Activated CD4-positive, alpha-beta T cell treated with anti-CD3 and anti-CD28 coated beads, Interleukin-2, amount 10 ng/mL, durations not matched to agents 24 days and 14 days (primary cell): Measurements from ENCODE around the gene RYR3. TPM values are rescaled to one million over a fixed set of nuclear protein-coding genes. Genes with fewer than 3 reads are reported as not detected.
"Not testable (repeated sequence)": the region's sequence is repeated elsewhere in the genome, so short reads cannot be mapped to it uniquely, and the experiment has no call there.

Source experiments
- DNase-seq: peaks from one replicate; pipeline ENCODE4 v3.0.0; 2022
- H3K27ac Mint-ChIP-seq: one replicate; pipeline ENCODE4 v1.8.0; 2022; ENCODE audit warnings: mild to moderate bottlenecking, mixed read lengths
- H3K27me3 Mint-ChIP-seq: one replicate; pipeline ENCODE4 v1.8.0; 2022; ENCODE audit warnings: mixed read lengths
- H3K36me3 Mint-ChIP-seq: one replicate; pipeline ENCODE4 v1.8.0; 2022; ENCODE audit warnings: low read depth, mild to moderate bottlenecking, mixed read lengths
- H3K4me1 Mint-ChIP-seq: one replicate; pipeline ENCODE4 v1.8.0; 2021; ENCODE audit warnings: mixed read lengths
- H3K4me3 Mint-ChIP-seq: one replicate; pipeline ENCODE4 v1.8.0; 2022; ENCODE audit warnings: mild to moderate bottlenecking, moderate library complexity, mixed read lengths
- H3K9me3 Mint-ChIP-seq: one replicate; pipeline ENCODE4 v1.8.0; 2021; ENCODE audit warnings: mixed read lengths
- intact Hi-C: fragments of 100-400 bp; cut with micrococcal nuclease; formaldehyde crosslinking; loops from one replicate; pipeline ENCODE4 v1.15.1; 2023
- total RNA-seq: library from RNA; stranded (reverse); gene quantifications from 2 replicates; pipeline ENCODE4 v1.2.3, GENCODE V29; 2022

RYR3 gene
- total RNA-seq, 1 donor from 2014 or later, result not detected

DNA sequence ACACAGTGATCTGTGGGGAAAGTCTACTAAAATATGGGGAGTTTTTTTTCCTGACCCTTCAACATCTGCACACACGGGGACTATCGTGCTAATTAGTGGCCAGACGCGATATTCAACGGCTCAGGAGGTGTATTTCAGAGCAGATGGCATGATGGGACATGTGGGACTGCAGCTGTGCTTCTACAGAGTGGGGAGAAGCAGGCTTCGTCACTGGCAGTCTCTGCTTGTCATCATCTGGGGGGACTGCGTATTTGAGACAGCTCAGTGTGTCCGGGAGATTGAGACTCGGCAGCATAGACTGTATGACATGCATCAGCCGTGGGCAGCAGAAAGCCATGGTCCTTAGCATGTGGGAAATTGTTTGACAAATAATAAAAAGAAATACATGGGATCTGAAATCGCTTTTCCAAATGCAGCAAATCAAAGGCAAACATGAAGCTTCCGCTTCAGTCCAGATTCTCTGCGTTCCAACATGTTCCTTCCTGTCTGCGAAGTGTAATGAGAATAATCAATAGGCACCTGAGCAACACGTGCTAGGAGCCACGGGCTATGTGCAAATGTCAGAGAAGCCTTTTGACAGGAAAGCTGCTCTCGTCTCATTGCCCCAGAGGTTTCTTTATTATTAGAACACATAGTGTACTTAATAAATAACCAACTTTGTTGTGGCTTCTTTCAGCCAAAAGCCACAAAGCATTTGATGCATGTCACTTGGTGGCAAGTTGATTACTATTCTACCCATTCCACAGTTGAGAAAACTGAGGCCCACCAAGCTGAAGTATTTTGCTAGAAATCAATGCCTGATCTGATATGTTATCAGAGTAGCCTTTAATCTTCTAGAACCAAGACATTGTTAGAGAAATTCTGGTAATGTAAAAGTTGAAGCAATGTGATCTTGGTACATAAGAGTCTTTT lies 276.3 kb downstream of the RYR3 start:
- intact Hi-C loops, result no loop called here
- Mint-ChIP-seq H3K36me3 (no peaks in the 10 kb centered on the region), H3K4me1 (no peaks in the 10 kb centered on the region), H3K9me3 (no peaks in the 10 kb centered on the region), H3K4me3 (no peak overlapping the region), H3K27ac (no peak overlapping the region), H3K27me3 (no peaks in the 10 kb centered on the region)
- no peak for DNase-seq

DNA sequence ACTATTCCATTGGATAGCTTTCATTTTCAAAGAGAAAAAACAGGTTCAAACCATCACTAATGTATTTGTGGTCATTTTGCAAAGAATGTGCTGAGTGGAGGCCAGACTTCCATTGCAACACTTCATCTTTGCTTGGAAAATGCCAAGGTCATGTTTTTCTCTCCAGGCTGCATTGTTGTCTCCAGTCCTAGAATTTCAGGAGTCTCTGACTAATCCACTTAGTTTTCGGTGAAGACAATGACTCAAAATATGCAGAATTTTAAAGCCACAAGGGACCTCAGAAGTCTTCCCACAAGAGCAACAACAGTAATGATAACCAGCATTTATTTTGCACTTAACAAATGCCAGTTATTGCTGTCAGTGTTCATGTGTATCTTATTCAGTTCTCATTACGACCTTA lies 277.0 kb downstream of the RYR3 start:
- H3K4me3 Mint-ChIP-seq, result no peak overlapping the region
- H3K4me1 Mint-ChIP-seq, result no peaks in the 10 kb centered on the region
- DNase-seq, result no peak
- H3K27me3 Mint-ChIP-seq, result no peaks in the 10 kb centered on the region
- no peaks in the 10 kb centered on the region for H3K36me3 Mint-ChIP-seq
- no peaks in the 10 kb centered on the region for H3K9me3 Mint-ChIP-seq
- no peak overlapping the region for H3K27ac Mint-ChIP-seq
- intact Hi-C loops, result no loop called here

DNA sequence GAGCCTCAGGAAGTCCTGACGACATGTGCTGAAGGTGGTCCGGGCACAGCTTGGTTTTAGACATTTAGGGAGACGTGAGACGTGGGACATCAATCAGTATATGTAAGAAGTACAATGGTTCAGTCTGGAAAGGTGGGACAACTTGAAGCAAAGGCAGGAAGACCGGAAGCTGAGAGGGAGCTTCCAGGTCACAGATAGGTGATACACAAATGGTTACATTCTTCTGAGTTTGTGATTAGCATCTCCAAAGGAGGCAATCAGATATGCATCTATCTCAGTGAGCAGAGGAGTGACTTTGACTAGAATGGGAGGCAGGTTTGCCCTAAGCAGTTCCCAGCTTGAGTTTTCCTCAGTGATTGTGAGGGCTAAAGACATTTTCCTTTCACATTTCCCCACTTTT lies 282.1 kb downstream of the RYR3 start:
- no peak overlapping the region for H3K27ac Mint-ChIP-seq

DNA sequence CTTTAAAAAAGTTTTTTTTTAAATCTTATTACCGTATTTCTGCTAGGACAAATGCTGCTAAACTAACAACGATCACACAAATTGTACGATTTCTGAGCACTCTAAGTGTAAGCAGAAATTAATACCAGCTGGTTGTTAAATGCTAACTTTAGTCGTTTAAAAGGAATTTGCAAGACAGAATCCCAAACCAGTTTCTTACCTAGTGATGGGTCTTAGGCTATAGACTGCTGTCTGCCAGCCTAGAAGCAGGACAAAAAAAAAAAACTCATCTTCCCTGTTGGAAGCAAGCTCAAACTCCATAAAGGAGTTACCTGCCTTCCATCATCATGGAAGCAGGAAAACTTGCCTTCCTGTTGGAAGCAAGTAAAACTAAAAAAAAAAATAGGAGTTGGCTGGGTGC lies 287.6 kb downstream of the RYR3 start:
- H3K27me3 Mint-ChIP-seq, DNase-seq, intact Hi-C loops, H3K36me3 Mint-ChIP-seq, H3K27ac Mint-ChIP-seq, H3K4me3 Mint-ChIP-seq, H3K9me3 Mint-ChIP-seq, H3K4me1 Mint-ChIP-seq: not testable (repeated sequence)

More for the DNA sequence above, 282.1 kb downstream of the RYR3 start:
- Mint-ChIP-seq H3K36me3 (no peaks in the 10 kb centered on the region), H3K9me3 (no peaks in the 10 kb centered on the region), H3K4me3 (no peak overlapping the region), H3K4me1 (no peaks in the 10 kb centered on the region), H3K27me3 (no peaks in the 10 kb centered on the region)
- intact Hi-C loops, result no loop called here
- DNase-seq, result no peak

DNA sequence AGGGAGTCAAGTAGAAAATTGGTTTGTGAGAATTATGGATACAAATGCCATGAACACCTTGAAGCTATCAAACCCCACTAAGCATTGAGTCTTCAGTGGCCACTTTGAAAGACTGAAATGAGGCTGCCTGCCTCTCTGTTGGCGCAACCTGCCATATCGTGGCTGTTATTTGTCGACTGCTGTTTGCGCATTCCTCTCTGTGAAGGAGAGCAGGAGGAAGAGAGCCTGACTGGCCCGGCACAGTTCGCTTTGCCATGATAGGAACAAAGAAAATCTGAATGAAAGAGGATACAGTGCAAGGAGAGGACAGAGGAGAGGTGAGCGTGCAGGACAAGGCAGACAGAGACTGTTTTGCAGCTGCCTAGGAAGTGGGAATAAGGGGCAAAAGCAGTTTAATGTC lies 289.4 kb downstream of the RYR3 start:
- no peak for DNase-seq
- no peak overlapping the region for H3K27ac Mint-ChIP-seq
- H3K4me3 Mint-ChIP-seq, result no peak overlapping the region
- no peaks in the 10 kb centered on the region for H3K27me3 Mint-ChIP-seq
- intact Hi-C loops, result no loop called here
- no peaks in the 10 kb centered on the region for H3K9me3 Mint-ChIP-seq
- H3K36me3 Mint-ChIP-seq, result no peaks in the 10 kb centered on the region
- no peaks in the 10 kb centered on the region for H3K4me1 Mint-ChIP-seq

DNA sequence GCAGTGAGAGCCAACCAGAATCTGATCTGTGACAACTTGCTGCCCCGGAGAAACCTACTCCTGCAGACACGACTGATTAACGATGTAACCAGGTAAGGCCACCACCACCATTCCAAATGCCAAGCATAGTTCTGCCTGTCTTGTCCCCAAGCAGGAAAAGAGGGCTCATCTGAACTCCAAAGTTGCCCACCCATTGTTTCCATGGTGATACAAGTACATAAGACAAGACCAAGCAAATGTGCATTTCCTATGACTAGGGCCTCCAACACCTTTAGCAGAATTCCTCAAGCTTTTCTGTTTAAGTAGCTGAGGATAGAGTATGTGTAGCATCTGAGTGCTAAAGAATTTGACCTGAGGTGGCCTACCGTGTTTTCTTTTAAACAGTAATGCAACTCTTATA lies 290.7 kb downstream of the RYR3 start:
- Mint-ChIP-seq H3K36me3 (no peaks in the 10 kb centered on the region), H3K9me3 (no peaks in the 10 kb centered on the region), H3K4me1 (no peaks in the 10 kb centered on the region), H3K27ac (no peak overlapping the region), H3K4me3 (no peak overlapping the region), H3K27me3 (no peaks in the 10 kb centered on the region)
- intact Hi-C loops, result no loop called here
- no peak for DNase-seq

DNA sequence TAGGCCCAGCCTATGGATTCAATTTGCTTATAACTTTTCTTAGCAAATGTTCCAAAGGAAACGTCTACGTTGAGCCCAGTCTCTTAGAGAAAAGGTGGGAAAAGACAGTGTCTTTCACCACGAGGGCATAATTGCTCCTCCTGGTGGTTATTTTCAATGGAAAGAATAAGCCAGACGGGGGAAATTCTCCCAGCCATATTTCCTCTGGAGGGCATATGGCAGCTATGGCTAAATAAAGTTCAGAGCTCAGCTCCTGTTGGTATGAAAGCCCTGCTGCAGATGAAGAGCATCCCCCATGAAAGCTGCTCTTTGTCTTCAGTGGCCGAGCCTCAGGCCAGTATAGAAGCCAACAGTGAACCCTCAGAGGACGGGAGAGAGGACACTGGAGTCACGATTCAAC lies 297.9 kb downstream of the RYR3 start:
- intact Hi-C loops, result no loop called here
- no peak for DNase-seq
- Mint-ChIP-seq H3K27me3 (peaks cover 2% of the 10 kb centered on the region), H3K4me1 (no peaks in the 10 kb centered on the region), H3K36me3 (no peaks in the 10 kb centered on the region), H3K4me3 (no peak overlapping the region), H3K27ac (no peak overlapping the region), H3K9me3 (no peaks in the 10 kb centered on the region)

DNA sequence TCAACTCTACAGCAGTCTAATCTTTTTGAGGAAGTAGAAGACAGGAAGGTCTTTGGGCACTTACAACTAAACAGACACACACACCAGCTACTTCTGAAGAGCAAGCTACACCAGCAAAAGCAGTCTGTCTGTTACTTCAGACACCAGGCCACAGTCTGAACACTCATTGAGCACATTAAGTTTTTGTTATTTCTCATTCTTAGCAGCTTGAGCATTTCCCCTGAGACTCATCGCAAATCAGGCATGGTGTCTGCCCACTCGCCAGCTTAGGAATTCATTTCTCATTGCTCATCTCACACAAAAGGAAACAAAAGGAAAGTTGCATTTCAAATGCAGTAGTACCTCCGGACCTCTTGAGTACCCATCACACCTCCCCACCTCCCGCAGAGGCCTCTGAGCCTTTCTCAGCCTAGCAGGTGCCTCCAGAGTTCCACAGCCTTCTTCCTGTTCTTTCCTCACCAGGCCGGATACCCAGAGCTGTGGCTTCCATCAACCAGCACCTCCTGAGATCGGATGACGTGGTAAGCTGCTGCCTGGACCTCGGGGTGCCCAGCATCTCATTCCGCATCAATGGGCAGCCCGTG lies 302.0 kb downstream of the RYR3 start:
- Mint-ChIP-seq H3K9me3 (no peaks in the 10 kb centered on the region), H3K36me3 (no peaks in the 10 kb centered on the region), H3K4me3 (no peak overlapping the region), H3K4me1 (no peaks in the 10 kb centered on the region), H3K27me3 (peaks cover 8% of the 10 kb centered on the region), H3K27ac (no peak overlapping the region)
- intact Hi-C loops, result no loop called here
- DNase-seq, result no peak

DNA sequence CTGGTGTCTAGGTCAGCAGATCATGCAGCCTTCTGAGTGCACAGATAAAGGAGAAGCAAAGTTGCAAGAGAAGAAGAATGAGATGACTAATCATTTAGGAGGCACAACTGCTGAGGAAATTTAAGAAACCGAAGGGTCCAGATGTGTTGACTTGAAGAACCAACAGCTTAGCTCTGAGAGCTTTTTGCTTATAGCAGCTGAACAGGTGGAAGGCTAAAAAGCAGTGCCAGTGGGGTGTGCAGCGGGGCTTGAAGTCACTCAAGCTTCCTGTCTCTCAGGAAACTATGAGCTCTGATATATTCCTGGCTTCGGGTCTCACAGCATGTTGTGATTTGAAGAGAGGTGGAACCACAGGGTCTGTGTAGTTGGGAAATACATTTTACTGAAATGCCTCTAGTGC lies 305.7 kb downstream of the RYR3 start:
- H3K27ac Mint-ChIP-seq, result no peak overlapping the region
- intact Hi-C loops, result no loop called here
- H3K27me3 Mint-ChIP-seq, result peaks cover 6% of the 10 kb centered on the region
- no peaks in the 10 kb centered on the region for H3K9me3 Mint-ChIP-seq
- H3K4me3 Mint-ChIP-seq, result no peak overlapping the region
- H3K36me3 Mint-ChIP-seq, result no peaks in the 10 kb centered on the region
- H3K4me1 Mint-ChIP-seq, result no peaks in the 10 kb centered on the region
- DNase-seq, result no peak

DNA sequence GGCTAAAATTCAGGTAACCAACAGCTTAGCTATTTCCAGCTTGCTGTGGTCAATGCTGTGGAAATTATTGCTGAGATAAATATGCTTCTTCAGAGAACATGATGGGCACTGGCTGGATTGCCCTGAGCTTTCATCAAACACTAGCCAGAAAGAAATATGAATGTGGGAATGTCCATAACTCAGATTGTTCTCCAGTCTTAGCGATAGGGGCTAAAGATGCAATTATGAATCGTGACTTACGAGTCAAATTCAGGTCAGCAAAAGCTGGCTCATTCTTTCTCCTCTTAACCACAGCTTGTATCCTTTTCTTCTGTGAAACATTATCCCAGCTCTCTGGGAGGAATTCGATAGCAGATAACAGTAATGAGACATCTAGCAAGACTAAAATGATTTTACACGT lies 307.6 kb downstream of the RYR3 start:
- intact Hi-C loops, result no loop called here

DNA sequence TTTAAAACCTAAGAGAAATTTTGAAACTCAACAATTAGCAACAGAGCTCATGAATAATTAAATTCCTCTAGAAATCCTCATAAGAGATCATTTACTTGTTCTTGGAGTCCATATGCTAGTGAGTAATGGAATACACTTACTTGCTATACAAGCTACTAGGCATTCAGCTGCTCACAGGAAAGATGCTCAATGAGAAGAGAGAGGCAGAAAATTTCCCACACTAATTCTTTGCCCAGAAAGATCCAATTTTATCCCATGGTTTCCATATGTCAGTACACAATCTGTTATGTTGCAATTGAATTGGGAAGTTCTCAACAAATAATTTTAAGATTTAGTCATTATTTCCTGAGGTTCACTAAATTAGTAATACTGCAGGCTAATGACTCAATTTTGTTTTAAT lies 310.4 kb downstream of the RYR3 start:
- H3K9me3 Mint-ChIP-seq, result no peaks in the 10 kb centered on the region
- H3K4me3 Mint-ChIP-seq, result no peak overlapping the region
- H3K27me3 Mint-ChIP-seq, result peaks cover 2% of the 10 kb centered on the region
- no peak overlapping the region for H3K27ac Mint-ChIP-seq
- intact Hi-C loops, result no loop called here
- H3K36me3 Mint-ChIP-seq, result no peaks in the 10 kb centered on the region
- H3K4me1 Mint-ChIP-seq, result no peaks in the 10 kb centered on the region
- no peak for DNase-seq

More for the DNA sequence above, 307.6 kb downstream of the RYR3 start:
- Mint-ChIP-seq H3K9me3 (no peaks in the 10 kb centered on the region), H3K36me3 (no peaks in the 10 kb centered on the region), H3K27me3 (peaks cover 6% of the 10 kb centered on the region), H3K4me1 (no peaks in the 10 kb centered on the region), H3K27ac (no peak overlapping the region), H3K4me3 (no peak overlapping the region)
- no peak for DNase-seq

DNA sequence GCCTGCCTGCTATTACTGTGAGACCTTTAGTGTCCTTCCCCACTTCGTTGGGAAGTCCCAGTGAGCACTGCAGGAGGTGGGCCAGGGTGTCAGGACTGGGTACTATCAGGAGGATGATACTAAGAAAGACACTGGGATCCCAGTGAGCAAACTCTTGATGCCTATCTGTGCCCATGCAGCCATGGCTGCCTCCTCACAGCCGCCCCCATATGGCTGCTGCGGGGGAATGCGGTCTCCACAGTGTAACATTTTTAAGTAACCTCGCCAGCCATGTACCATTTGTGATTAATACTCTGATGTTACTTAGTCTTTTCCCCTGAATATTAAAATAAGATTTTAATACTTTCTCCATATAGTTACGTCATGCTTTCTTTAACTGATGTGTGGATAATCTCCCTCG lies 312.2 kb downstream of the RYR3 start:
- H3K9me3 Mint-ChIP-seq, result no peaks in the 10 kb centered on the region
- H3K4me3 Mint-ChIP-seq, result no peak overlapping the region
- H3K36me3 Mint-ChIP-seq, result no peaks in the 10 kb centered on the region
- no peaks in the 10 kb centered on the region for H3K4me1 Mint-ChIP-seq
- intact Hi-C loops, result no loop called here
- no peak for DNase-seq
- no peaks in the 10 kb centered on the region for H3K27me3 Mint-ChIP-seq
- no peak overlapping the region for H3K27ac Mint-ChIP-seq

DNA sequence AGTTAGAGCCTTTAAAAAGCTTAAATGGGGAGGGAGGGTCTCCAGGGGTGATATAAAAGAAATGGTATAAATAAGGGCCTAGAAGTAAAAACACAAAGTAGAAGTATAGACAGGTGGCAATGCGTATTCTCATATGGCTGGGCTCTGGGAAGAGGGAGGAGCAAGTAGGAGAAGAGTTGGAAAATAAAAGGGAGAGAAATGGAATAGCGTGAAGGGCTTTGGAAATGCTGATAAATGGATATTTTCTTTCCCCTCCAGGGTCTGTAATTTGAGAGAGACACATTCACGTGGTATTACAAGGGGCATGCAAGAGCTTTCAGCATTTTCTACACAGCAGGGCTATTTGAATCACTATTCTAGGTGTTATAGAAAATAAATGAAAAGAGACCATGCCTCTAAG lies 313.7 kb downstream of the RYR3 start:
- H3K27ac Mint-ChIP-seq, result no peak overlapping the region
- H3K4me1 Mint-ChIP-seq, result no peaks in the 10 kb centered on the region
- DNase-seq, result no peak
- no peaks in the 10 kb centered on the region for H3K9me3 Mint-ChIP-seq
- intact Hi-C loops, result no loop called here
- H3K4me3 Mint-ChIP-seq, result no peak overlapping the region
- no peaks in the 10 kb centered on the region for H3K36me3 Mint-ChIP-seq
- no peaks in the 10 kb centered on the region for H3K27me3 Mint-ChIP-seq

DNA sequence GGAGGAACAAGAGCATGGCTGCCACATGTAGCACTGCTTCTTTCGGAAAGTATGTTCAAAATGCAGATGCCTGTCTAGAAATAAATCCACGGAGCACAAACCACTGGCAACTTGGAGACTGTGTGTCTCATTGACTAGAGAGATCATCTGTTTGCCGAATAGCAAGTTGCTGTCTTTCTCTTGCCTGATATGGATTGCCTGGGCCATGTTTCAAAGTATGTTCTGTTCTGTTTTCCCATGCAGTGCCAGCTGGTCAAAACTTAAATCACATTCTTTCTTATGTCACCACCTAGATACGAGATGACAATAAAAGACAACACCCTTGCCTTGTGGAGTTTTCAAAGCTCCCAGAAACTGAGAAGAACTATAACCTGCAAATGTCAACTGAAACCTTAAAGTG lies 318.9 kb downstream of the RYR3 start:
- H3K36me3 Mint-ChIP-seq, result no peaks in the 10 kb centered on the region

DNA sequence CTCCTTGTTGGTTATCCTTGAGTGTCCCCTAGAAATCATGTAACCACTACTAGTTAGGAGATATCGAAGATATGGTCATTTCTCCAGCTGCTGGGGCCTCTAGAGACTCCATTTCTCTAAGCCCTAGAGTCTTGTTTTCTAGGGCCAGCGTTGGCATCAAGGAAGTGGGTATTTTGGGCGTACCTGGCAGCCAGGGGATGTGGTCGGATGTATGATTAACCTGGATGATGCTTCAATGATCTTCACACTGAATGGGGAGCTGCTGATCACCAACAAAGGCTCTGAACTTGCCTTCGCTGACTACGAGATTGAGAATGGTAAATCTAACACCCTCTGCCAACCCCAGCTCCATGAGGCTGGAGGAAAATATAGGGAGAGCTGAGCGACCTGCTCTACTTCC lies 325.5 kb downstream of the RYR3 start:
- intact Hi-C loops, result no loop called here
- Mint-ChIP-seq H3K9me3 (no peaks in the 10 kb centered on the region), H3K4me3 (no peak overlapping the region), H3K36me3 (no peaks in the 10 kb centered on the region), H3K4me1 (no peaks in the 10 kb centered on the region), H3K27me3 (peaks cover 2% of the 10 kb centered on the region), H3K27ac (no peak overlapping the region)
- DNase-seq, result no peak

More for the DNA sequence above, 318.9 kb downstream of the RYR3 start:
- no peak overlapping the region for H3K4me3 Mint-ChIP-seq
- intact Hi-C loops, result no loop called here
- H3K9me3 Mint-ChIP-seq, result no peaks in the 10 kb centered on the region
- H3K27ac Mint-ChIP-seq, result no peak overlapping the region
- no peaks in the 10 kb centered on the region for H3K27me3 Mint-ChIP-seq
- DNase-seq, result no peak
- H3K4me1 Mint-ChIP-seq, result no peaks in the 10 kb centered on the region
